Fibroblast of skin of back (primary cell): ENCODE data around the gene PADI2.

Experiments
- DNase-seq: peaks from one replicate; pipeline ENCODE4 v3.0.0-alpha.2; 2013

Gene PADI2

GRCh38 chr1:17139637-17140036, 20.4 kb upstream of the PADI2 start:
- no peak for DNase-seq

- no peak for DNase-seq
Observed at GRCh38 chr1:17137441-17137840, 18.2 kb upstream of the PADI2 start.

GRCh38 chr1:17136936-17137335, 17.7 kb upstream of the PADI2 start:
- no peak for DNase-seq

GRCh38 chr1:17136145-17136544, 16.9 kb upstream of the PADI2 start:
- no peak for DNase-seq

GRCh38 chr1:17135530-17135929, 16.3 kb upstream of the PADI2 start:
- DNase-seq, result no peak

- no peak for DNase-seq
Observed at GRCh38 chr1:17134724-17135123, 15.5 kb upstream of the PADI2 start.

- no peak for DNase-seq
Observed at GRCh38 chr1:17134034-17134433, 14.8 kb upstream of the PADI2 start.

- peak; percentile 76 for DNase-seq
Observed at GRCh38 chr1:17130138-17130635, 10.9 kb upstream of the PADI2 start.

- DNase-seq, result peak; percentile 100
Observed at GRCh38 chr1:17128361-17128760, 9.1 kb upstream of the PADI2 start.

GRCh38 chr1:17125756-17126237, 6.5 kb upstream of the PADI2 start:
- peak; percentile 76 for DNase-seq

- no peak for DNase-seq
Observed at GRCh38 chr1:17123196-17124045, 4.2 kb upstream of the PADI2 start.

GRCh38 chr1:17122521-17123164, 3.4 kb upstream of the PADI2 start:
- no peak for DNase-seq

- DNase-seq, result peak; percentile 31
Observed at GRCh38 chr1:17121881-17122280, 2.6 kb upstream of the PADI2 start.

GRCh38 chr1:17120962-17121837, 1.9 kb upstream of the PADI2 start:
- DNase-seq, result peak; percentile 65

GRCh38 chr1:17120481-17120877, 1.2 kb upstream of the PADI2 start:
- DNase-seq, result no peak

GRCh38 chr1:17119773-17120480, 676 bp upstream of the PADI2 start:
- DNase-seq, result no peak

- DNase-seq, result no peak
Observed at GRCh38 chr1:17118706-17119075, 560 bp downstream of the PADI2 start.

- DNase-seq, result no peak
Observed at GRCh38 chr1:17118268-17118667, 983 bp downstream of the PADI2 start.

- DNase-seq, result no peak
Observed at GRCh38 chr1:17117451-17118265, 1.6 kb downstream of the PADI2 start.

- no peak for DNase-seq
Observed at GRCh38 chr1:17116643-17117042, 2.6 kb downstream of the PADI2 start.

- no peak for DNase-seq
Observed at GRCh38 chr1:17113963-17114362, 5.3 kb downstream of the PADI2 start.
